ENCODE measurements around the gene SERGEF. TPM values are rescaled to one million over a fixed set of nuclear protein-coding genes. Genes with fewer than 3 reads are reported as not detected.

Gene SERGEF
- total RNA-seq, 4 donors from 2014 or later = 62.2 to 116 (median 83.5) TPM

GRCh38 chr11:17840101-17840548, 172.7 kb downstream of the SERGEF start:
- Histone ChIP-seq H3K27me3 (no peaks in the 10 kb centered on the region), H3K9me3 (no peaks in the 10 kb centered on the region), H3K27ac (no peak overlapping the region), H3K4me3 (replicated peaks in 1 of 3) (no peak overlapping the region), H3K36me3 (no peaks in the 10 kb centered on the region), H3K4me1 (no peaks in the 10 kb centered on the region)
- DNase-seq = no peak
- intact Hi-C loops (cut with DNase I) = no loop called here
- 93 to 95% methylated on average over 4 of the region's 4 CpGs for WGBS, 2 donors
- no peak for TF ChIP-seq POLR2A (IDR thresholded peaks at IDR 0.05)
- TF ChIP-seq, protein P1, sequence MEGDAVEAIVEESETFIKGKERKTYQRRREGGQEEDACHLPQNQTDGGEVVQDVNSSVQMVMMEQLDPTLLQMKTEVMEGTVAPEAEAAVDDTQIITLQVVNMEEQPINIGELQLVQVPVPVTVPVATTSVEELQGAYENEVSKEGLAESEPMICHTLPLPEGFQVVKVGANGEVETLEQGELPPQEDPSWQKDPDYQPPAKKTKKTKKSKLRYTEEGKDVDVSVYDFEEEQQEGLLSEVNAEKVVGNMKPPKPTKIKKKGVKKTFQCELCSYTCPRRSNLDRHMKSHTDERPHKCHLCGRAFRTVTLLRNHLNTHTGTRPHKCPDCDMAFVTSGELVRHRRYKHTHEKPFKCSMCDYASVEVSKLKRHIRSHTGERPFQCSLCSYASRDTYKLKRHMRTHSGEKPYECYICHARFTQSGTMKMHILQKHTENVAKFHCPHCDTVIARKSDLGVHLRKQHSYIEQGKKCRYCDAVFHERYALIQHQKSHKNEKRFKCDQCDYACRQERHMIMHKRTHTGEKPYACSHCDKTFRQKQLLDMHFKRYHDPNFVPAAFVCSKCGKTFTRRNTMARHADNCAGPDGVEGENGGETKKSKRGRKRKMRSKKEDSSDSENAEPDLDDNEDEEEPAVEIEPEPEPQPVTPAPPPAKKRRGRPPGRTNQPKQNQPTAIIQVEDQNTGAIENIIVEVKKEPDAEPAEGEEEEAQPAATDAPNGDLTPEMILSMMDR (IDR thresholded peaks at IDR 0.05) = no peak

DNA sequence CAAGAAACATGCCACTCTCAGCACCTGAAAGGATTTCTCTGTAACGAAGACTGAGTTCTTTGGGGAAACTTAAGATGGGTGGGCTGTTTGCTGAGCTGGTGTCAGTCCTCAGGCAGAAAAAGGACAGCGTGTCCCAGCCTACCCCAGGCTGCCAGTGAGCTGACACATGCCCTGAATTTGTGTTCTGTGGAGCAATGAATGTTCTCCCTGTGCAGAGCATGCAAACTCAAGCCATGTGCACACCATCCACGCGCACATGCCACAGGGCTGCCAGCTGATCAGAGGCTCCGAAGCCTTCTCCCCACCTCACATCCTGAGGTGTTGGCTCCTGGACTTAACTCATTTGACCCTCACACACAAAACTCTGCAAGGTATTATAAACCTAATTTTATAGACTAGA, 173.4 kb downstream of the SERGEF start:
- no peak for DNase-seq
- WGBS, 2 donors = 82 to 86% methylated on average over 5 of the region's 5 CpGs
- Histone ChIP-seq H3K27ac (no peak overlapping the region), H3K36me3 (no peaks in the 10 kb centered on the region), H3K4me1 (no peaks in the 10 kb centered on the region), H3K9me3 (no peaks in the 10 kb centered on the region), H3K27me3 (no peaks in the 10 kb centered on the region), H3K4me3 (replicated peaks in 1 of 3) (no peak overlapping the region)
- TF ChIP-seq, protein P1 (IDR thresholded peaks at IDR 0.05) = no peak
- no peak for TF ChIP-seq POLR2A (IDR thresholded peaks at IDR 0.05)
- intact Hi-C loops (cut with DNase I) = no loop called here

DNA sequence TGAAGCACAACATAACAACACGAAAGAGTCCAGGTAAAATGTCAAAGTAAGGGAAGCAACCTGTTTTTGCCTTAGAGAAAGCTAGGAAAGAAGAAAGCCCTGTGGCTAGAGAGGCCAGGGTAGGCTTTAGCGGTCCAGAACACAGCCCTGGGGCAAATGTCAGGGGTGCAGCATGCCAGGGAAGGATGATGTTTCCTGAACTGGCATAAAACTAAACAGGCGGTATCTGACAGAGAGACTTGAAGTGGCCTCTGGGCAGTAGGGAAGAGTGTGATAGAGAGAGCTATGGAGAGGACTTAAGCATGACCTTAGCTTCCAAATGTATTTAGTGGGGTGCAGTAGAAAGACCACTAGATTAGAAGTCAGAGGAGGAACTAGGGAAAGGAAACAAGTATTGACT, 174.7 kb downstream of the SERGEF start:
- 93 to 97% methylated on average over 3 of the region's 3 CpGs for WGBS, 2 donors
- Histone ChIP-seq H3K4me1 (no peaks in the 10 kb centered on the region), H3K36me3 (no peaks in the 10 kb centered on the region), H3K27ac (no peak overlapping the region), H3K27me3 (no peaks in the 10 kb centered on the region), H3K4me3 (replicated peaks in 1 of 3) (no peak overlapping the region), H3K9me3 (no peaks in the 10 kb centered on the region)
- DNase-seq = no peak
- intact Hi-C loops (cut with DNase I) = no loop called here
- TF ChIP-seq, protein P1 (IDR thresholded peaks at IDR 0.05) = no peak
- TF ChIP-seq POLR2A (IDR thresholded peaks at IDR 0.05) = no peak

GRCh38 chr11:17831883-17832282, 181.0 kb downstream of the SERGEF start:
- TF ChIP-seq, protein P1 (IDR thresholded peaks at IDR 0.05) = no peak
- TF ChIP-seq POLR2A (IDR thresholded peaks at IDR 0.05) = no peak
- intact Hi-C loops (cut with DNase I) = no loop called here
- Histone ChIP-seq H3K4me1 (no peaks in the 10 kb centered on the region), H3K27ac (no peak overlapping the region), H3K9me3 (no peaks in the 10 kb centered on the region), H3K36me3 (no peaks in the 10 kb centered on the region), H3K4me3 (replicated peaks in 1 of 3) (no peak overlapping the region), H3K27me3 (no peaks in the 10 kb centered on the region)
- DNase-seq = no peak
- 93 to 98% methylated on average over 3 of the region's 3 CpGs for WGBS, 2 donors

DNA sequence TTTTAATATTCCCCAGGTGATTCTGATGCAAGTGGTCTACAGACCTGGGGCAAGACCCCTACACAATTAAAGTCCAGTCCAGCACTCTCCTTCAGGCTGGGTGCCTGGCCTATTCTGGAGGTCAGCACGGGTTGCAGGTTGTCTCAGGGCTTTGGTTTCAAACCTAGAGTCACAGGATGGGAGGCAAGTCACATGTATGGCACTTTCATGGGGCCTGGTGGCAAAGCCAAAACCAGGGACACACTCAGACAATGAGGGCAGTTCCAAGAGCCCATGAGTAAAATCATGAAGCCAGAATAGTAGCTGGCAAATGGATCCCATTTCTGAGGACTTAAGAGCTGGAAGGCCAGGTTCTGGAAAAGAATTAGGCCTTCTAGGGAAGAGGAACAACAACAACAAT, 181.6 kb downstream of the SERGEF start:
- H3K4me3 ChIP-seq (replicated peaks in 1 of 3) = no peak overlapping the region
- H3K36me3 ChIP-seq = no peaks in the 10 kb centered on the region
- no peak for TF ChIP-seq POLR2A (IDR thresholded peaks at IDR 0.05)
- TF ChIP-seq, protein P1 (IDR thresholded peaks at IDR 0.05) = no peak
- WGBS, 2 donors = 92 to 100% methylated on average over 1 of the region's 1 CpG
- intact Hi-C loops (cut with DNase I) = no loop called here
- no peaks in the 10 kb centered on the region for H3K9me3 ChIP-seq
- H3K27ac ChIP-seq = no peak overlapping the region
- no peak for DNase-seq
- no peaks in the 10 kb centered on the region for H3K4me1 ChIP-seq
- no peaks in the 10 kb centered on the region for H3K27me3 ChIP-seq
